Measurements from ENCODE around the gene RDH12. TPM values are rescaled to one million over a fixed set of nuclear protein-coding genes. Genes with fewer than 3 reads are reported as not detected.
"Not testable (repeated sequence)": the region's sequence is repeated elsewhere in the genome, so short reads cannot be mapped to it uniquely, and the experiment has no call there.

RDH12 gene
- polyA plus RNA-seq, 3 donors, result 0.22 to 1.3 (median 1.2) TPM

DNA sequence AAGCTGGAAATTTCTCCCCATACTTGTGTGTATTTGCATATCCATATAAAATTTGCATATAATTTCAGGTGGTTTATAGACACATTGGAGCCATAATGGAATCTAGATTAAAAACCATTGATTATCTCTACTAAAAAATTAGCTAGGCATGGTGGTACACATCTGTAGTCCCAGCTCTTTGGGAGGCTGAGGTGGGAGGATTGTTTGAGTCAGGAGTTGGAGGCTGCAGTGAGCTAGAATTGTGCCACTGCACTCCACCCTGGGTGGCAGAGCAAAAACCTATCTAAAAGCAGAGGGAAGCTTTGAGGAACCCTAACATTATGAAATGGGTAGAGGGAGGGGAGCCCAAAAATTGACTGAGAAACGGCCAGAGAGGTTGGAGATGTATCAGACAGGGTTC is 3.5 kb upstream of the RDH12 start:
- 58 to 70% (median 62%) methylated on average over 1 of the region's 1 CpG for WGBS, 3 donors
- no peak overlapping the region for H3K27ac ChIP-seq (ENCODE audit: low read depth, low read length)

DNA sequence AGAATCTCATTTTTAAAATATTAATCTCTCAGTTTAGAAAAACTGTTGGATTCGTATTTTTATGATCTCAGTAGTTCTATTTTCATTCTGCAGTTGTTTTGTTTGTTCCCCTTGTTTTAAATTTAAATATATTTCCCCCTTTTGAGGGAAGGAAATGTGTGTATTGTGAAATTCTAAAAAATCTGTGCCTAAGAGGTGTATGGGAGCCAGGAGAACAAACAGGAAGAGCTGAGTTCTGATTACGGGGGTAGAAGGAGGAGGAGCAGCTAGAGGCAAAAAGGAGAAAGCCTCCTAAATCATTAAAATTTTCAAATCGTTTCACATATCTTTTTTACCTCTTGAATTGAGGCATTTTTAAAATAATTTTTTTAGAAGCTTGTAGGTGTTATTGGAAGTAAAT is 2.3 kb downstream of the RDH12 start:
- no peak overlapping the region for H3K27ac ChIP-seq (ENCODE audit: low read depth, low read length)
- WGBS, 3 donors, result 36 to 48% (median 38%) methylated on average over 3 of the region's 3 CpGs

DNA sequence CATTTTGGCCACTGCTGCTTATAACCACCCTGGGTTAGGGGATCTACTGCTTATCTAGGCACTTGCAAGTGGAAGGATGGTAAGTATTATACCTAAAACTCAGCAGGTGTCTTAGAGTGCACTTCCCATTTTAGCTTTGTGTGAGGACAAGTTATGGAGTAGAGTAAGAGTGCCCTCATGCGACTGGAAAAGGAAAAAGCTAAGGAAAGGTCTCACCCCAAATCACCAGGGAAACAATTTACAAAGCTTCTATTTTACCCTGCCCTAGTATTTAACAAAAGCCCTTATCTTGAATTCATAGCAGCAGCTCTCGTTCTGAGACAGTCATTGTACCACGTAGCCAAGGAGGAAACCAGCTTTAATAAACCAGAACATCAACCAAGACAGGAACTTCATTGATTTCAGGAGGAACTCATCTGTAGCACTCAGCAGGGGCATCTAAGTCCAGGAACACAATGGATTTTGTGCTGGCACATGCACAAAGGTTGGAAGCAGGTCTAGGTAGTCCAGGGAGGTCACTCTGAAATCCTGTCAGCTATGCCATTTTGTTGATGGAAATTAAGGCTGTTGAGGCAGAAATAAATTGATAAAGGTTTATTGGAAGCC is 2.9 kb downstream of the RDH12 start:
- 0 to 1% (median 0%) methylated on average over 3 of the region's 3 CpGs for WGBS, 3 donors

DNA sequence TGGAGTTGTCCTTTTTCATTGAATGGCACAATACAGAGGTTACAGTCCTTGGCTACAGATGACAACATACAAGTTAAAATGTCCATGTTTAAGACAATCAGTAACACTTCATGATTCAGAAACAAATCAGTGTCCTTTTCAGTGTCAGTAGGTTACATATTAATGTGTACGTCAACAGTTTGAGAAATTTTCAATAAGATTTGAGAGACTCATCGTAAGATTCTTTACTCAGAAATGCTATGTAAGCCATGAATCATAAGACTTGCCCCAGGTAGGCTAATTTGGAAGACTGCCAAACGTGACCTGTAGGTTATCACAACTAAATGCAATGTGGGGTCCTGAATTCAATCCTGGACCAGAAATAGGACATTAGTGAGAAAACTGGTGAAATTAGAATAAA is 3.5 kb downstream of the RDH12 start:
- 59 to 74% (median 67%) methylated on average over 3 of the region's 3 CpGs for WGBS, 3 donors
- no peak overlapping the region for H3K27ac ChIP-seq (ENCODE audit: low read depth, low read length)

More for the DNA sequence above, 2.9 kb downstream of the RDH12 start:
- H3K27ac ChIP-seq (ENCODE audit: low read depth, low read length), result no peak overlapping the region

DNA sequence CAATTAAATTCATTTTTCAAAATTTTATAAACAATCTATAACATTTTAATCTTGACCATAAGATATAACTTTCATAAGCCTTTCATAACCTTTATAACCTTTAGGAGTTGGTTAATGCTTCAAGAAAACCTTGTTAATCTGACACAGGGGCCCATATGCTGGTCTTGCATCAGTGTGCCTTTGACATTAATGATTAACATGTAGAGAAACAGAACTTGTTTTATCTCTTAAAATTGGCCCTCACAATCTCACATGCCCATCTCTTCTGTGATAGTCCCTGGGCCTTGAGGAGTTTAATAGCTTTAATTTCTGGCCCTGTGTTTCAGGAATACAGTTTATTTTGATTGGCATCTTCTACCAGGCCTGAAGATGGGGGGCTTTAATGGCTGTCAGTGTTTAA is 7.7 kb downstream of the RDH12 start:
- not testable (repeated sequence) for H3K27ac ChIP-seq (ENCODE audit: low read depth, low read length)

DNA sequence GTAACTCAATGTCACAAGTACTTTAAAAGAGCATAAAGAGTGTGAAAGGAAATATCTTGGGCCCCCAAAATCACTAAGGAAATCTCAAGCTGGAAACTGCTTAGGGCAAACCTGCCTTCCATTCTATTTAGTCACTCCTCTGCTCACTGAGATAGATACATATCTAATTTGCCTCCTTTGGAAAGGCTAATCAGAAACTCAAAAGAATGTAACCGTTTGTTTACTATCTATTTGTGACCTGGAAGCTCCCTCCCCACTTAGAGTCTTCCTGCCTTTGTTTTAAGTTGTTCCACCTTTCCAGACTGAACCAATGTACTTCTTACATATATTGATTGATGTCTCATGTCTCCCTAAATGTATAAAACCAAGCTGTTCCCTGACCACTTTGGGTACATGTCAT is 8.1 kb downstream of the RDH12 start:
- H3K27ac ChIP-seq (ENCODE audit: low read depth, low read length), result not testable (repeated sequence)
- whole genome bisulfite sequencing, 3 donors, result 57 to 72% (median 64%) methylated on average over 1 of the region's 1 CpG

DNA sequence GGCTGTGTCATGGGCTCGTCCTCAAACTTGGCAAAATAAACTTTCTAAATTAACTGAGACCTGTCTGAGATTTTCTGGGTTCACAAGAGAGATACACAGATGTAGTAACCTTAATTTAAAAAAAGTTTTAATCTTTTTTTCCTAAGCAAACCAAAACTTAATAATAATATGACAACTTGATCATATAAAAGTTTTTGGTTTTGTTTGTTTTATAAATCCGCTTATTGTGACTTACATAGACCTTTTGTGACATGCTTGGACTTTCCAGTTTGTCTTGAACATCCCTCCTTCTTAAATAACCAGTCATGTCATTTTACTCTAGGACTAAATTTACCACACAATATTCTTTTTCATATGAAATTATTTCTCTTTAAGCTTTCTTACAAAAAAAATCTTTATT is 8.5 kb downstream of the RDH12 start:
- no peak overlapping the region for H3K27ac ChIP-seq (ENCODE audit: low read depth, low read length)
- WGBS, 3 donors, result 87 to 89% (median 89%) methylated on average over 2 of the region's 2 CpGs

DNA sequence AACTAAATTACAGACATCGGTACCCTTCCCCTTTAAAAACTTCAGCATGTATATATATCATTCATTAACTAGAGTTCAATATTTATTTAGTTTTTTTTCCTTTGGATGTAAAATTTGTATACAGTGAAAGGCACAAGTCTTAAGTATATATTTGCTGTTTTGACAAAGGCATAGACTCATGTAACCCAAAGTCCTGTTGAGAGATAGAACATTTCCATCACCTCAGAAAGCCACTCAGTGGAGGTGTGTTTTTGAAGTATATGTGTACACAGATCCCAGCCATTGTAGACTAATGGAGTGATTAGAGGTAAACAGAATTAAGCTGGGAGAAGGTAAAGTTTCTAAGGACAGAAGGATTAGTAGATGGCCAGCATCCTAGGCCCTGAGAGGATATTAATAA is 15.4 kb downstream of the RDH12 start:
- no peak overlapping the region for H3K27ac ChIP-seq (ENCODE audit: low read depth, low read length)
- 83 to 98% (median 92%) methylated on average over 1 of the region's 1 CpG for WGBS, 3 donors

DNA sequence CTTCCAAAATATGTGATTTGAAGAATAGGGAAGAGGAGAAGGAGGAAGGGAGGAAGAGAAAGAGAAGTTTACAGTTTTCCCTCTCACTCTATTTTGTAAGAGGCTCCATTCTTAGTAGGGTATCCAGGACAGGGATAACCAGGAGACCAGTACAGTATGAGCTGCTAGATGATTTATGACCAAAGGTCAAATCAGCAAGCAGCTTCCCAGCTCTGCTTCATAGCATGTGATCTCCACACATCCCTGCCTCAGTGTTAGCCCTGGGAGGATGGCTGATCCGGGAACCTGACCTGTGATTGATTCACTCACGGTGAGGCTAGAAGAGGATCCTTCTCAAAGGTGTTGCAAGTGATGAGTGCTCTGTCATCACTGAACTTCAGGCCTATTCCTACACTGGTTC is 16.6 kb downstream of the RDH12 start:
- WGBS, 3 donors, result 55 to 65% (median 57%) methylated on average over 2 of the region's 2 CpGs
- no peak overlapping the region for H3K27ac ChIP-seq (ENCODE audit: low read depth, low read length)

DNA sequence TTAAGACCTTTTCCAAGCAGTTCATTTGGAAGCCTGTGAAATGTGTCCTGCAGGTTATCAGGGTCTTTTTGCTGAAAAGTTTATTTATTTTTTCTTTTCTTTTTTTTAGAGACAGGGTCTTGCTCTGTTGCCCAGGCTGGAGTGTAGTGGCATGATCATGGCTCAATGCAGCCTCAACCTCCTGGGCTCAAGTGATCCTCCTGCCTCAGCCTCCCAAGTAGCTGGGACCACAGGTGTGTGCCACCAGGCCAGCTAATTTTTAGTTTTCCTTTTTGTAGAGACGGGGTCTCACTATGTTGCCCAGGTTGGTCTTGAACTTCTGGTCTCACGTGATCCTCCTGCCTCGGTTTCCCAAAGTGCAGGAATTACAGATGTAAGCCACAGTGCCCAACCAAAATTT is 17.7 kb downstream of the RDH12 start:
- H3K27ac ChIP-seq (ENCODE audit: low read depth, low read length), result not testable (repeated sequence)
- WGBS, 3 donors, result 82 to 91% (median 87%) methylated on average over 3 of the region's 3 CpGs

DNA sequence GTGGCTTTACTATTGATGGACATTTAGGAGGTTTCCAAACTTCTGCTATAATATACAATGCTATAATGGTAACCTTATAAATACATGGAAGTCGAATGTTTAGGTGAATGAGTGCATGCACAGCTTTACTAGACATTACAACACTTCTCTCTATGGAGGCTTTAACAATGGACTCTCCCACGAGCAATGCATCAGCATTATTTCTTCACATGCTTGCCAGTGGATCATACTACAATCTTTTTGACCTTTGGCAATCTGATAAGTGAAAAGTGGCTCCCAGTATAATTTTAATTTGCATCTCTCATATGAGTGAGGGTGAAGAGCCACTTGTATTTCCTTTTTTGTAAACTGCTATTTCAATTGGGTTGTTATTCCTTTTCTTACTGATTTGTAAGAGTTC is 18.2 kb downstream of the RDH12 start:
- 51 to 73% (median 52%) methylated on average over 2 of the region's 2 CpGs for WGBS, 3 donors
- no peak overlapping the region for H3K27ac ChIP-seq (ENCODE audit: low read depth, low read length)

DNA sequence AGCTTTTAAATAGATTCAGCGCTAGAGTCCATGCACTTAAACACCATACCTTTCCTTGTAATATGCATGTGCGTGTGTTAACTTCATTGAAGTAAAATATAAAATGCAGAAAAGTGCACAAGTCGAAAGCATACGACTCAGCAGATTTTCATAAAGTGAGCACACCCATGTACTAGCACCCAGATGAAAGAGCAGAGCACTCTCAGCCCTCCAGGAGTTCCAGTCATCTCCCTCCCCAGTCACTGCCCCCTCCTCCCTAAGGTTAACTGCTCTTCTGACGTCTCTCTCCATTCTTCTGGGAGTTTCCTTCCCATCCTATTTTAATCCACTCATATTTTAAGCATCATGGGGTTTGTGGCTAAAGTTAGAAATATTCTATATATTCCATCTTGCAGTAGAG is 20.2 kb downstream of the RDH12 start:
- H3K27ac ChIP-seq (ENCODE audit: low read depth, low read length), result no peak overlapping the region
- 56 to 73% (median 57%) methylated on average over 5 of the region's 5 CpGs for WGBS, 3 donors

DNA sequence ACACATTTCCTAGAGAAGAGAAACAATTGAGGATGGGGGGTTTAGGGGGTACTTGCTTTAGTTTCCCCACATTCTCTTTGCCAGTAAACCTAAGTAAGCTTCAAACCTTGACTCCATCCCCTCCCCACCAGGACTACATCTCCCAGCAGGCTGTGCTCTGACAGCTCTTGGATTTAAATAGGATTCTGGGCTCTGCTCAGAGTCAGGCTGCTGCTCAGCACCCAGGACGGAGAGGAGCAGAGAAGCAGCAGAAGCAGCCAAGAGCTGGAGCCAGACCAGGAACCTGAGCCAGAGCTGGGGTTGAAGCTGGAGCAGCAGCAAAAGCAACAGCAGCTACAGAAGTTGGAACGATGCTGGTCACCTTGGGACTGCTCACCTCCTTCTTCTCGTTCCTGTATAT is 20.6 kb downstream of the RDH12 start:
- no peak overlapping the region for H3K27ac ChIP-seq (ENCODE audit: low read depth, low read length)
- 4 to 16% (median 7%) methylated on average over 3 of the region's 3 CpGs for WGBS, 3 donors

DNA sequence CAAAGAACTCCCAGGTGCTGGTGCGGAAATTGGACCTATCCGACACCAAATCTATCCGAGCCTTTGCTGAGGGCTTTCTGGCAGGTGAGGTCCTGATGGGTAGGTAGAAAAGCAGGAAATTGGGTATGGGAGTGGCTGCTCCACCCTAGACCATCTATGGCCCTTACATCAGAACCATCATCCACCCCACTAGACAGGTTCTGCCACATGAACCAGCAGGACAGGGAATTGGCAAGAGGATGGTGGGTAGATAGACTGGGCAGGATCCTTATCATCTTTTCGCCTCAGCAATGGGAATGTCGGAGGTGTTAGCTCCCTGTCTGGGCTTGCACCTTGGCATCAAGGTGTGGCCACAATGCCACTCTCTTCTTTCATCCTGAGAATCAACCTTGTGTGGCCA is 23.5 kb downstream of the RDH12 start:
- 88 to 91% (median 91%) methylated on average over 5 of the region's 5 CpGs for WGBS, 3 donors
- no peak overlapping the region for H3K27ac ChIP-seq (ENCODE audit: low read depth, low read length)

DNA sequence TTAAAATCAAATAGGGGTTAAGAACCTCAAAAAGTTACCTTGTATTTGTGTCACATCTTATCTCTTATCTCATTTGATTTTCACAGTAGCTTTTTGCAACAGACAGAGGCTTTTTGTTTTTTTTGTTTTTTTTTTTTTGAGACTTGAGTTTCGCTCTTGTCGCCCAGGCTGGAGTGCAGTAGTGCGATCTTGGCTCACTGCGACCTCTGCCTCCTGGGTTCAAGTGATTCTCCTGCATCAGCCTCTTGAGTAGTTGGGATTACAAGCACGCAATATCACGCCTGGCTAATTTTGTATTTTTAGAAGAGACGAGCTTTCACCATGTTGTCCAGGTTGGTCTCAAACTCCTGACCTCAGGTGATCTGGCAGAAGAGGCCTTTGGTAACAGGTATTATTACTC is 25.7 kb downstream of the RDH12 start:
- H3K27ac ChIP-seq (ENCODE audit: low read depth, low read length), result no peak overlapping the region
- WGBS, 3 donors, result 94 to 98% (median 96%) methylated on average over 7 of the region's 7 CpGs

DNA sequence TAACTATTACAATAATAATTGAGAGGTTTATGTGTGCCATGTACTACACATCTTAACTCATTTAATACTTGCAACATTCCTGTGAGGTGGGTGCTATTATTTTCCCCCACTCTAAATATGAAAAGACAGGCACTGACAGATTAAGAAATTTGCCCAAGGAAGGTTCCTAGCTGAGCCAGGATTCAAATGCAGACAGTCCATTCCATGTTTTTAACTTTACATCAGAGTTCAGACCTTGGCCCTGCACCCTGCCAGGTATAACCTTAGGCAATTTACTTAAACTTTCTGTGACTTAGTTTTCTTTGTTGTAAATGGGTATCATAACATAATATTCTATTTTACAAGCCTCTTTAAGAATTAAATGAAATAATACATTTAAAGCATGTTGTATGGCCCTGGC is 26.6 kb downstream of the RDH12 start:
- no peak overlapping the region for H3K27ac ChIP-seq (ENCODE audit: low read depth, low read length)

DNA sequence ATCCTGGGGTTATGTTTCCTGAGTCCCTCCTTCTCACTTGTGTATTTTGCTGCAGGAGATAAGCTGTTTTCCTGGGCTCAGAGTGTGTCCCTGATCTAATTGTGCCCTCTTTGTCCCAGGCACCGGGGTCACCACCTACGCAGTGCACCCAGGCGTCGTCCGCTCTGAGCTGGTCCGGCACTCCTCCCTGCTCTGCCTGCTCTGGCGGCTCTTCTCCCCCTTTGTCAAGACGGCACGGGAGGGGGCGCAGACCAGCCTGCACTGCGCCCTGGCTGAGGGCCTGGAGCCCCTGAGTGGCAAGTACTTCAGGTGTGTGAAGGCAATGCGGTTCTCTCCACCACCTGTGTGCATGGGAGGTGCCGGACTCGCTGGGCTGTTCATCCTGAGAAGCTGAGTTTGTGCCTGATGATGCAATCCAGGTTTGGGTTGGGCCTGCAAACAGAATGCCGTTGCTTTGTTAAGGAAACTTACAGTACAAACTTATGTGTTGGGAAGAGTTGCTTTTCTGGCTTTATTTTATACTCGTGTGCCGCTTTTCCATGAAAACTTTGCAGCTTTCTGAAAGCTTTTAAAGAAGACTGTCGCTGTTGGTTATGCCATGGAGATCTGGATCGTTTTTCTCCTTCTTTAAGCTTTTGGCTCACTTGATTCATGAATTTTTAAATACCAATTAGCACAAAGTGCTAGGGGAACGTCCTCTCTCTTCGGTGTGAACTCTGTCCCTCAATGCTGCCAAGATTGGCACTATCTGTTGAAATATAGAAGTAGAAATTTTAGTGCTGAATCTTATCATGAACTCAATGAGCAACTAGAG is 27.6 kb downstream of the RDH12 start:
- WGBS, 3 donors, result 28 to 65% (median 64%) methylated on average over 21 of the region's 21 CpGs
- no peak overlapping the region for H3K27ac ChIP-seq (ENCODE audit: low read depth, low read length)

DNA sequence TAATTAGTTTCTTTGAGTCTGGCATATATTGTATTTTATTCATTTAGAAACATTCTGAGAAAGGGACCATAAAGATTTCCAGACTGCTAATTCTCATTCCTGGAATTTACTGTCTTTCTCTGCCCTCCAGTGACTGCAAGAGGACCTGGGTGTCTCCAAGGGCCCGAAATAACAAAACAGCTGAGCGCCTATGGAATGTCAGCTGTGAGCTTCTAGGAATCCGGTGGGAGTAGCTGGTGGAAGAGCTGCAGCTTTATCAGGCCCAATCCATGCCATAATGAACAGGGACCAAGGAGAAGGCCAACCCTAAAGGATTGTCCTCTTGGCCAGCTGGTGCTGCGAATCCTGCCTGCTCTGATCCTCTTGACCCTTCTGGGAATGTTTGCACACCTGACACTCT is 31.9 kb downstream of the RDH12 start:
- H3K27ac ChIP-seq (ENCODE audit: low read depth, low read length), result no peak overlapping the region
- WGBS, 3 donors, result 80 to 89% (median 87%) methylated on average over 4 of the region's 4 CpGs

DNA sequence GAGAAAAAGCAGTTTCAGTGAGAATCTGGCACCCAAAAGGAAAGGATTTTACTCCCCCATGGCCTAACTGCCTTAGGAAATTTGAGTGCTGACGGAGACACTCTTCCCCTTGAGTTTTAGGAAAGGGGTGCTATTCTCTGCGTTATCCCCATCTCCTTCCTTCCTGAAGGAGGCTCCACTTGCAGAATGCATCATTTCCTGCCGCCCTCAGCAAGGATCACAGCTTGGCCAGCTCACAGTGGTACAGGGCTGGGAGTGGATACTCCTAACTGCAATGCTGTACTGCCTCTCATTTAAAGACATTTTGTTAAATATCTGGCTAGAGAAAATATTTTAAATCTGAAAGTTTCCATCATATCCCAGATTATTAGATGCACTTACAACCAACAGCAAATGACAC is 33.0 kb downstream of the RDH12 start:
- H3K27ac ChIP-seq (ENCODE audit: low read depth, low read length), result no peak overlapping the region
- 57 to 73% (median 57%) methylated on average over 3 of the region's 3 CpGs for WGBS, 3 donors

Measured in adipose tissue (tissue), 3 donors.